Naive thymus-derived CD8-positive, alpha-beta T cell (primary cell): ENCODE results near the gene KIAA1671. TPM values are rescaled to one million over a fixed set of nuclear protein-coding genes. Genes with fewer than 3 reads are reported as not detected.

Experiments used
- ATAC-seq, 2 donors: fragments of 150-1000 bp; cut with Tn5 transposase in 1 of 2; sonication (Bioruptor Pico), chemical (Tn5 transposase) in 1 of 2; 1 replicate in 1 of 2; 2 replicates in 1 of 2; pipeline ENCODE4 v1.10.0; 2021; ENCODE audit warnings: mild to moderate bottlenecking in 2 of 2, moderate library complexity in 2 of 2
- POLR2A ChIA-PET: fragments of 350-600 bp; sonication (Branson Sonifier 250); formaldehyde crosslinking; loops from one replicate; lab custom pipeline; 2021; ENCODE audit warnings: antibody characterized with exemption; lab: Charles Lee
- DNase-seq, 10 donors: peaks; one replicate each; pipeline versions ENCODE4 v3.0.0 to v3.0.0-alpha.2; 2020 to 2022
- H3K27ac Mint-ChIP-seq, 10 donors: one replicate each; pipeline ENCODE4 v1.8.0; 2020 to 2022; ENCODE audit warnings: mild to moderate bottlenecking in 10 of 10, mixed read lengths in 10 of 10, moderate library complexity in 4 of 10, inconsistent platforms in 1 of 10
- H3K27me3 Mint-ChIP-seq, 5 donors: one replicate each; pipeline ENCODE4 v1.8.0; 2021 to 2022; ENCODE audit warnings: mixed read lengths in 5 of 5
- H3K36me3 Mint-ChIP-seq, 3 donors: one replicate each; pipeline ENCODE4 v1.8.0; 2020 to 2022; ENCODE audit warnings: mixed read lengths in 3 of 3, mild to moderate bottlenecking in 2 of 3, inconsistent platforms in 1 of 3
- H3K4me1 Mint-ChIP-seq, 4 donors: one replicate each; pipeline ENCODE4 v1.8.0; 2021 to 2022; ENCODE audit warnings: mixed read lengths in 4 of 4
- H3K4me3 Mint-ChIP-seq, 10 donors: one replicate each; pipeline ENCODE4 v1.8.0; 2020 to 2022; ENCODE audit warnings: mild to moderate bottlenecking in 10 of 10, mixed read lengths in 10 of 10, moderate library complexity in 6 of 10, inconsistent platforms in 1 of 10
- H3K9me3 Mint-ChIP-seq, 9 donors: one replicate each; pipeline ENCODE4 v1.8.0; 2020 to 2022; ENCODE audit warnings: mixed read lengths in 9 of 9, mild to moderate bottlenecking in 3 of 9, inconsistent platforms in 1 of 9, moderate library complexity in 1 of 9
- polyA plus RNA-seq, 3 donors: library from polyadenylated mRNA; unstranded; fragments of 300-500 nt; fragmentation: Illumina TruSeq; gene quantifications; one replicate each; pipeline ENCODE4 v1.2.3, GENCODE V29; 2021
- total RNA-seq, 8 experiments: library from RNA in 2 of 8; stranded (reverse) in 2 of 8; gene quantifications; one replicate each; pipeline ENCODE4 v1.2.3 and lab custom pipeline; 2021 to 2026

KIAA1671 gene
- total and polyA plus RNA-seq, 5 experiments from 2014 or later, result 0.33 to 5.2 (median 2.7) TPM

- Mint-ChIP-seq H3K36me3 (no peaks in the 10 kb centered on the region), H3K9me3 (no peaks in the 10 kb centered on the region), H3K27ac (no peak overlapping the region), H3K27me3 (peaks cover 23 to 50% (median 34%) of the 10 kb centered on the region in 5 donors), H3K4me1 (peaks cover 11 to 23% (median 19%) of the 10 kb centered on the region in 4 donors), H3K4me3 (no peak overlapping the region)
- POLR2A ChIA-PET, result no interaction called here
- ATAC-seq, result no peak
- DNase-seq, result no peak
These were observed 2.3 kb downstream of the KIAA1671 start for GRCh38 chr22:24954856-24955255.

GRCh38 chr22:24957043-24957442 lies 4.5 kb downstream of the KIAA1671 start:
- Mint-ChIP-seq H3K4me3 (no peak overlapping the region), H3K27me3 (peaks cover 13 to 34% (median 19%) of the 10 kb centered on the region in 5 donors), H3K36me3 (no peaks in the 10 kb centered on the region), H3K4me1 (peaks cover 7 to 19% (median 11%) of the 10 kb centered on the region in 4 donors), H3K9me3 (no peaks in the 10 kb centered on the region), H3K27ac (no peak overlapping the region)
- DNase-seq (no peak), ATAC-seq (no peak)
- POLR2A ChIA-PET, result no interaction called here

GRCh38 chr22:24961217-24961844 lies 8.8 kb downstream of the KIAA1671 start:
- Mint-ChIP-seq H3K9me3 (no peaks in the 10 kb centered on the region), H3K36me3 (no peaks in the 10 kb centered on the region), H3K4me1 (peaks cover 0 to 2% (median 1%) of the 10 kb centered on the region in 4 donors), H3K27me3 (peaks cover 0 to 2% (median under 1%) of the 10 kb centered on the region in 5 donors), H3K27ac (no peak overlapping the region), H3K4me3 (no peak overlapping the region)
- ATAC-seq (no peak), DNase-seq (no peak)
- POLR2A ChIA-PET, result no interaction called here

- H3K4me3 Mint-ChIP-seq, result no peak overlapping the region
- H3K36me3 Mint-ChIP-seq, result no peaks in the 10 kb centered on the region
- H3K27me3 Mint-ChIP-seq, result no peaks in the 10 kb centered on the region
- DNase-seq, result no peak
- ATAC-seq, result no peak
- no peaks in the 10 kb centered on the region for H3K9me3 Mint-ChIP-seq
- H3K4me1 Mint-ChIP-seq, result peaks cover 0 to 2% (median 1%) of the 10 kb centered on the region in 4 donors
- POLR2A ChIA-PET, result no interaction called here
- no peak overlapping the region for H3K27ac Mint-ChIP-seq
These were observed 9.6 kb downstream of the KIAA1671 start for GRCh38 chr22:24962094-24962493.

- POLR2A ChIA-PET, result no interaction called here
- H3K4me3 Mint-ChIP-seq, result no peak overlapping the region
These were observed 10.3 kb downstream of the KIAA1671 start for GRCh38 chr22:24962835-24963234.

GRCh38 chr22:24964441-24964840 lies 11.9 kb downstream of the KIAA1671 start:
- peak overlapping the region in 1 of 10 donors; percentile 18 for H3K27ac Mint-ChIP-seq
- no peaks in the 10 kb centered on the region for H3K36me3 Mint-ChIP-seq
- DNase-seq (no peak), ATAC-seq (no peak)
- H3K4me3 Mint-ChIP-seq, result no peak overlapping the region
- POLR2A ChIA-PET, result no interaction called here
- H3K9me3 Mint-ChIP-seq, result no peaks in the 10 kb centered on the region
- H3K4me1 Mint-ChIP-seq, result peaks cover 0 to 2% (median 1%) of the 10 kb centered on the region in 4 donors
- no peaks in the 10 kb centered on the region for H3K27me3 Mint-ChIP-seq

More at GRCh38 chr22:24962835-24963234, 10.3 kb downstream of the KIAA1671 start:
- no peak for ATAC-seq
- Mint-ChIP-seq H3K27me3 (no peaks in the 10 kb centered on the region), H3K9me3 (no peaks in the 10 kb centered on the region), H3K27ac (no peak overlapping the region), H3K36me3 (no peaks in the 10 kb centered on the region), H3K4me1 (peaks cover 0 to 2% (median 1%) of the 10 kb centered on the region in 4 donors)
- no peak for DNase-seq

GRCh38 chr22:24965822-24966626 lies 13.5 kb downstream of the KIAA1671 start:
- no peaks in the 10 kb centered on the region for H3K27me3 Mint-ChIP-seq
- H3K27ac Mint-ChIP-seq, result no peak overlapping the region
- POLR2A ChIA-PET, result interaction anchor here (0.6 kb wide), 1 partner anchor 392 kb away, joined by 3 read pairs; no protein-coding TSS in a partner anchor
- H3K9me3 Mint-ChIP-seq, result no peaks in the 10 kb centered on the region
- H3K36me3 Mint-ChIP-seq, result no peaks in the 10 kb centered on the region
- H3K4me1 Mint-ChIP-seq, result peaks cover 0 to 2% (median 1%) of the 10 kb centered on the region in 4 donors
- no peak for ATAC-seq
- H3K4me3 Mint-ChIP-seq, result no peak overlapping the region
- DNase-seq, result no peak

- peak overlapping the region in 1 of 10 donors; percentile 67 for H3K27ac Mint-ChIP-seq
- H3K9me3 Mint-ChIP-seq, result no peaks in the 10 kb centered on the region
- DNase-seq (no peak), ATAC-seq (no peak)
- POLR2A ChIA-PET, result no interaction called here
- H3K4me3 Mint-ChIP-seq, result no peak overlapping the region
- no peaks in the 10 kb centered on the region for H3K36me3 Mint-ChIP-seq
- peaks cover 0 to 2% (median under 1%) of the 10 kb centered on the region in 4 donors for H3K4me1 Mint-ChIP-seq
- H3K27me3 Mint-ChIP-seq, result no peaks in the 10 kb centered on the region
These were observed 15.6 kb downstream of the KIAA1671 start for GRCh38 chr22:24968066-24968561.

GRCh38 chr22:24969560-24970301 lies 17.2 kb downstream of the KIAA1671 start:
- Mint-ChIP-seq H3K36me3 (no peaks in the 10 kb centered on the region), H3K27ac (no peak overlapping the region), H3K4me1 (no peaks in the 10 kb centered on the region), H3K4me3 (no peak overlapping the region), H3K27me3 (no peaks in the 10 kb centered on the region), H3K9me3 (no peaks in the 10 kb centered on the region)
- DNase-seq (no peak), ATAC-seq (no peak)
- POLR2A ChIA-PET, result no interaction called here

- POLR2A ChIA-PET, result no interaction called here
- Mint-ChIP-seq H3K27ac (peak overlapping the region in 1 of 10 donors; percentile 3), H3K9me3 (no peaks in the 10 kb centered on the region), H3K4me1 (no peaks in the 10 kb centered on the region), H3K4me3 (no peak overlapping the region), H3K36me3 (no peaks in the 10 kb centered on the region), H3K27me3 (no peaks in the 10 kb centered on the region)
- DNase-seq (no peak), ATAC-seq (no peak)
These were observed 19.9 kb downstream of the KIAA1671 start for GRCh38 chr22:24972369-24972768.

- peak in 1 of 10 donors; percentile 13 for DNase-seq
- POLR2A ChIA-PET, result no interaction called here
These were observed 21.4 kb downstream of the KIAA1671 start for GRCh38 chr22:24973872-24974271.

GRCh38 chr22:24975125-24975640 lies 22.7 kb downstream of the KIAA1671 start:
- Mint-ChIP-seq H3K36me3 (no peaks in the 10 kb centered on the region), H3K4me1 (peaks cover 0 to 2% (median 0%) of the 10 kb centered on the region in 4 donors), H3K27ac (no peak overlapping the region), H3K9me3 (no peaks in the 10 kb centered on the region), H3K4me3 (no peak overlapping the region), H3K27me3 (peaks cover 0 to 2% (median 0%) of the 10 kb centered on the region in 5 donors)
- DNase-seq (no peak), ATAC-seq (no peak)
- POLR2A ChIA-PET, result no interaction called here

More at GRCh38 chr22:24973872-24974271, 21.4 kb downstream of the KIAA1671 start:
- Mint-ChIP-seq H3K36me3 (no peaks in the 10 kb centered on the region), H3K4me3 (no peak overlapping the region), H3K27ac (no peak overlapping the region), H3K4me1 (peaks cover 0 to 2% (median 0%) of the 10 kb centered on the region in 4 donors), H3K27me3 (peaks cover 0 to 1% (median 0%) of the 10 kb centered on the region in 5 donors), H3K9me3 (no peaks in the 10 kb centered on the region)
- no peak for ATAC-seq
